IMR-90 (cell line): ENCODE data around the gene PAXX. TPM values are rescaled to one million over a fixed set of nuclear protein-coding genes. Genes with fewer than 3 reads are reported as not detected.

Experiments used
- ATAC-seq: fragments of 200-7000 bp; cut with Tn5 transposase; 2 replicates; pipeline ENCODE4 v1.9.1; 2020; ENCODE audit warnings: low read depth, mild to moderate bottlenecking, moderate library complexity
- BruUV-seq: library from RNA; stranded (reverse); fragments of 400-500 nt; replicated peaks from 2 replicates; lab custom pipeline; 2021; lab: Mats Ljungman, UMichigan
- CTCF ChIA-PET: fragments of 300-600 bp; formaldehyde crosslinking; extraction: SDS; loops from one replicate; lab custom pipeline; 2021; ENCODE audit warnings: antibody characterized with exemption; lab: Yijun Ruan, JAX
- POLR2A ChIA-PET: fragments of 300-600 bp; sonication (Branson Sonifier 250); formaldehyde crosslinking; loops from one replicate; lab custom pipeline; 2022; ENCODE audit warnings: antibody characterized with exemption; ENCODE audit not compliant: unreplicated experiment; lab: Charles Lee
- DNase-seq: peaks from one replicate; pipeline ENCODE4 v3.0.0; 2013
- H2AFZ ChIP-seq: replicated peaks from 2 replicates; pipeline ENCODE3; 2013; ENCODE audit warnings: low read length, mild to moderate bottlenecking; ENCODE audit not compliant: poor library complexity
- H2AK5ac ChIP-seq: 2 replicates; pipeline ENCODE4 v1.6.1; 2013; ENCODE audit warnings: low read depth, low read length, inconsistent platforms
- H2AK9ac ChIP-seq: replicated peaks from 2 replicates; pipeline ENCODE3; 2013; ENCODE audit warnings: mild to moderate bottlenecking, low read depth, low read length, moderate library complexity; ENCODE audit not compliant: poor library complexity
- H2BK120ac ChIP-seq: 2 replicates; pipeline ENCODE4 v1.6.1; 2013; ENCODE audit warnings: low read depth, low read length, inconsistent platforms
- H2BK15ac ChIP-seq: 3 replicates; pipeline ENCODE4 v1.6.1; 2013; ENCODE audit warnings: low read depth, low read length, inconsistent platforms
- H2BK20ac ChIP-seq: 2 replicates; pipeline ENCODE4 v1.6.1; 2013; ENCODE audit warnings: low read depth, mild to moderate bottlenecking, inconsistent platforms, low read length, moderate library complexity
- H2BK5ac ChIP-seq: 2 replicates; pipeline ENCODE4 v1.6.1; 2013; ENCODE audit warnings: mild to moderate bottlenecking, low read depth, low read length, inconsistent platforms; ENCODE audit not compliant: poor library complexity, severe bottlenecking
- H3K14ac ChIP-seq: replicated peaks from 2 replicates; pipeline ENCODE4 v1.6.1; 2013; ENCODE audit warnings: low read depth, low read length, inconsistent platforms
- H3K18ac ChIP-seq: 2 replicates; pipeline ENCODE4 v1.6.1; 2013; ENCODE audit warnings: low read depth, low read length, control low read depth
- H3K23ac ChIP-seq: 2 replicates; pipeline ENCODE4 v1.6.1; 2013; ENCODE audit warnings: low read depth, low read length, inconsistent platforms
- H3K27ac ChIP-seq: 2 replicates; pipeline ENCODE4 v1.5.1; 2013; ENCODE audit warnings: mild to moderate bottlenecking, control low read depth, low read length; ENCODE audit not compliant: insufficient read depth
- H3K27me3 ChIP-seq: 2 replicates; pipeline ENCODE4 v1.6.1; 2013; ENCODE audit warnings: low read length; ENCODE audit not compliant: control insufficient read depth, insufficient read depth
- H3K36me3 ChIP-seq: 2 replicates; pipeline ENCODE4 v1.6.1; 2013; ENCODE audit warnings: low read length, mixed read lengths; ENCODE audit not compliant: control insufficient read depth, insufficient read depth
- H3K4ac ChIP-seq: 2 replicates; pipeline ENCODE4 v1.6.1; 2013; ENCODE audit warnings: low read depth, low read length, inconsistent platforms
- H3K4me1 ChIP-seq: 2 replicates; pipeline ENCODE4 v1.6.1; 2013; ENCODE audit warnings: low read length, mixed read lengths; ENCODE audit not compliant: control insufficient read depth, insufficient read depth
- H3K4me2 ChIP-seq: 2 replicates; pipeline ENCODE4 v1.6.1; 2013; ENCODE audit warnings: low read depth, mild to moderate bottlenecking, control low read depth, low read length, moderate library complexity
- H3K4me3 ChIP-seq: 2 replicates; pipeline ENCODE4 v1.5.1; 2013; ENCODE audit warnings: low read depth, mild to moderate bottlenecking, control low read depth, low read length, moderate library complexity; ENCODE audit not compliant: insufficient read depth
- H3K56ac ChIP-seq: 2 replicates; pipeline ENCODE4 v1.6.1; 2013; ENCODE audit warnings: low read length, inconsistent platforms; ENCODE audit not compliant: insufficient read depth; ENCODE audit errors: extremely low read depth
- H3K79me1 ChIP-seq, 2 experiments: 2 replicates each; pipeline ENCODE4 v1.6.1; 2013; ENCODE audit warnings: low read length in 2 of 2, inconsistent platforms in 1 of 2, low read depth in 1 of 2
- H3K9ac ChIP-seq: 2 replicates; pipeline ENCODE4 v1.6.1; 2013; ENCODE audit warnings: low read depth, low read length, control low read depth
- H3K9me1 ChIP-seq: 2 replicates; pipeline ENCODE4 v1.6.1; 2013; ENCODE audit warnings: low read length, inconsistent platforms; ENCODE audit not compliant: insufficient read depth
- H3K9me3 ChIP-seq: 2 replicates; pipeline ENCODE4 v1.6.1; 2013; ENCODE audit warnings: low read length; ENCODE audit not compliant: control insufficient read depth, insufficient read depth
- H4K20me1 ChIP-seq: 2 replicates; pipeline ENCODE4 v1.6.1; 2013; ENCODE audit warnings: low read length, inconsistent platforms; ENCODE audit not compliant: insufficient read depth
- H4K5ac ChIP-seq: 2 replicates; pipeline ENCODE4 v1.6.1; 2013; ENCODE audit warnings: mild to moderate bottlenecking, low read depth, low read length, control low read depth
- H4K8ac ChIP-seq, 2 experiments: 2 replicates each; pipeline ENCODE4 v1.6.1; 2013; ENCODE audit warnings: low read depth in 2 of 2, low read length in 2 of 2, control low read depth in 1 of 2, inconsistent platforms in 1 of 2
- H4K91ac ChIP-seq: 2 replicates; pipeline ENCODE4 v1.6.1; 2013; ENCODE audit warnings: low read depth, low read length, inconsistent platforms; ENCODE audit not compliant: insufficient read depth
- ELK1 ChIP-seq: fragments of 150-350 bp; IDR thresholded peaks from 2 replicates; pipeline ENCODE4 v1.6.1; 2016; ENCODE audit warnings: low read depth, mild to moderate bottlenecking, low read length, moderate library complexity, borderline replicate concordance
- RCOR1 ChIP-seq: IDR thresholded peaks from 2 replicates; pipeline ENCODE4 v1.6.1; 2012; ENCODE audit warnings: mild to moderate bottlenecking, low read length, improper control_type of control experiment; ENCODE audit not compliant: insufficient replicate concordance
- WGBS, 2 experiments: methylation state at CpG; one replicate each; pipeline versions ENCODE4 v1.1.5 to v1.1.7; 2013; ENCODE audit warnings: missing lambda C conversion rate in 2 of 2; ENCODE audit not compliant: insufficient read length in 1 of 2; ENCODE audit errors: extremely low coverage in 2 of 2; 5-methylcytosine and 5-hydroxymethylcytosine counted together
- dilution Hi-C: fragments of 300-500 bp; cut with HindIII; formaldehyde crosslinking; loops from one replicate; pipeline ENCODE4 v1.14.3; 2018; ENCODE audit warnings: low sequenced_read_pairs; ENCODE audit not compliant: unreplicated experiment
- in situ Hi-C: fragments of 300-500 bp; cut with MboI; formaldehyde crosslinking; loops from 3 replicates; pipeline ENCODE4 v1.14.3; 2019; ENCODE audit warnings: low sequenced_read_pairs, inconsistent platforms, mixed read lengths
- intact Hi-C: fragments of 100-400 bp; cut with micrococcal nuclease; formaldehyde crosslinking; loops from 2 replicates; pipeline ENCODE4 v1.10.0; 2022
- polyA plus RNA-seq, 3 experiments: library from polyadenylated mRNA; depleted of rRNA; stranded (reverse); fragments of >200 nt; gene quantifications; 2 replicates each; pipeline ENCODE4 v1.2.3, GENCODE V29; 2012; ENCODE audit warnings: low replicate concordance in 1 of 3
- total RNA-seq: library from RNA; depleted of rRNA; stranded (reverse); fragments of >200 nt; gene quantifications from 2 replicates; pipeline ENCODE4 v1.2.3, GENCODE V29; 2012

The PAXX gene
- total and polyA plus RNA-seq, 2 of the 4 experiments (the other 2 are of a cell fraction) = 5.7 to 24.6 TPM

- TF ChIP-seq RCOR1 (no peak), ELK1 (no peak)
- WGBS, 2 experiments = 94% methylated on average over 20 of the region's 32 CpGs; no CpG with 5 or more reads in 1 of the 2 experiments
- Histone ChIP-seq H4K91ac (no peak overlapping the region), H3K27me3 (no peaks in the 10 kb centered on the region), H3K9ac (no peak overlapping the region), H3K9me3 (no peaks in the 10 kb centered on the region), H3K23ac (no peak overlapping the region), H3K4me1 (no peaks in the 10 kb centered on the region), H2AK5ac (no peak overlapping the region), H3K4me3 (no peak overlapping the region), H3K18ac (no peak overlapping the region), H3K9me1 (peaks cover 2% of the 10 kb centered on the region; the same call in 1 of the 2 replicates), H4K20me1 (no peaks in the 10 kb centered on the region; the same call in 1 of the 2 replicates), H2BK15ac (no peak overlapping the region), H4K5ac (no peak overlapping the region), H2BK120ac (no peak overlapping the region), H2BK20ac (no peak overlapping the region), H3K14ac (no peak overlapping the region), H2AK9ac (no peak overlapping the region), H4K8ac (no peak overlapping the region), H3K56ac (no peak overlapping the region), H3K4me2 (no peak overlapping the region), H2AFZ (peak overlapping the region; percentile 5), H2BK5ac (no peak overlapping the region), H3K27ac (no peak overlapping the region), H3K4ac (no peak overlapping the region), H3K79me1 (no peaks in the 10 kb centered on the region; a peak in 1 of 4 replicates), H3K36me3 (peaks cover 18% of the 10 kb centered on the region; the same call in 1 of the 2 replicates)
- POLR2A ChIA-PET = no interaction called here
- intact Hi-C loops = no loop called here
- CTCF ChIA-PET = no interaction called here
- no TSS peak for BruUV-seq
- ATAC-seq (no peak), DNase-seq (no peak)
- in situ Hi-C loops = no loop called here
- dilution Hi-C loops = no loop called here
Observed at GRCh38 chr9:137020771-137021567, 28.7 kb downstream of the PAXX start.
